Stimulated activated memory B cell treated with anti-CD40 and anti-IgM and Interleukin-4, amounts not matched to agents 10 μg/mL and 1 μg/mL and 100 μg/mL, for 72 hours (primary cell): ENCODE measurements around the gene LMO2.

ENCODE experiments used
- ATAC-seq: fragments of 150-1000 bp; cut with Tn5 transposase; 2 replicates; pipeline ENCODE4 v1.10.0; 2021
- H3K27ac Mint-ChIP-seq: one replicate; pipeline ENCODE4 v1.8.0; 2022; ENCODE audit warnings: mild to moderate bottlenecking, mixed read lengths
- H3K27me3 Mint-ChIP-seq: one replicate; pipeline ENCODE4 v1.8.0; 2022; ENCODE audit warnings: mixed read lengths
- H3K36me3 Mint-ChIP-seq: one replicate; pipeline ENCODE4 v1.8.0; 2022; ENCODE audit warnings: mixed read lengths
- H3K4me1 Mint-ChIP-seq: one replicate; pipeline ENCODE4 v1.8.0; 2022; ENCODE audit warnings: mixed read lengths
- H3K4me3 Mint-ChIP-seq: one replicate; pipeline ENCODE4 v1.8.0; 2022; ENCODE audit warnings: mild to moderate bottlenecking, moderate library complexity, mixed read lengths
- H3K9me3 Mint-ChIP-seq: one replicate; pipeline ENCODE4 v1.8.0; 2022; ENCODE audit warnings: mixed read lengths

The LMO2 gene

DNA sequence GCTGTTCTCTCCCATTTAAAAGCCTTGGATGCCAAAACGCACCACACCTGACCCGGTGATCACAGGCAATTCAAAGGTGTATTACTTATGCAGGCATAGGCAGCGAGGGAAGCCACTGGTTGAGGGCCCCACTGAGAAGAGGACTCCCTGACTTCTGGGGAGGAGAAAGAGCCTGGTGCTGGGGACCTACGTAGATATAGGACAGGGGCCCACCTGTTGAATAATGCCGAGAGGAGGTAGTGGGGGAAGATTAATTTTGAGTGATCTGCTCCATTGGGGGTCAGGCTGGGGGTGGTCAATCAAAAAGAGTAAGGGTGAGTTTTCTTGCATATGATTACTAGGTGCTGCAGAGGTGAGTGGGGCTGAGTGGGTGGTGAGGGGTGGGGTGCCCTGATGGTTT lies 7.8 kb downstream of the LMO2 start:
- H3K36me3 Mint-ChIP-seq, result no peaks in the 10 kb centered on the region
- H3K4me1 Mint-ChIP-seq, result peaks cover 12% of the 10 kb centered on the region
- peaks cover 3% of the 10 kb centered on the region for H3K9me3 Mint-ChIP-seq
- no peak overlapping the region for H3K27ac Mint-ChIP-seq
- peaks cover 19% of the 10 kb centered on the region for H3K27me3 Mint-ChIP-seq
- no peak for ATAC-seq
- H3K4me3 Mint-ChIP-seq, result no peak overlapping the region

DNA sequence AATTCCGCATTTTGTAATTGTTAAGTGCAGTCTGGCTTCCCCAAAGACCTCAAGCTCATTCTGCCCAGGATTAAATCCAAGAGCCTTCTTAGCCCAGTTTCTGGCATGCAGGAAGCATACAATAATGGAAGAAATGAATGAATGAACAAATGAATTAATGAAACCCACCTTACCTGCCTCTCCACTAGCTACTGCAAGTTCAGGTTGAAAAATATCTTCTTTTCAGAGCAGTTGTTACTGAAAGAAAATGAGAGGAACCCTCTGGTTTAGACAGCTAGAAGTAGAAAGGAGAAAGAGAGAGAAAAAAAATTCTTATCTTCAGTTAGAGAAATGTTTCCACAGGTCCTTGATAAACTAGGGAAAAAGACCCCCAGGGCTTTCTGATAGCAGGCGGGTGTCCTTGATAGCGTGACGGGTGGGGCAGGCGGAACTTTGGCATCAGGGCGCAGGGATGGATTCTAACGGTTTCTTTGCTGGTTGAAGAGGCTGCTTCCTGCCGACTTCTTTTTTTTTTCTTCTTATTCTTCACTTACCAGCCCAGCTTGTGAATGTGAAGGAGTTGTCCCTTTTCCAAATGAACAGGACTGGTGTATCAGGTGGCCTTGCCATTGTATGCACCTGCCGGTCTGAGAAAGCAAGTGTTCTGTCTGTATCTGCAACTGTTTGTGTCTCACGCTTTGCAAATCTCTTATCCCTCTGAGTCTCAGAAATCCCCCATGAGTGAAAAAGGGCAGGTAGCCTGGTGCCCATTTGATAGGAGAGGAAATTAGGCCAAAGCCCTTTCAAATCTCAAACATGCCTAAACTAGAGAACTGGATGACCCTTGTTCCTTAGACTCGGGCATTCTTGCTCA lies 10.0 kb downstream of the LMO2 start:
- Mint-ChIP-seq H3K4me3 (no peak overlapping the region), H3K27me3 (peaks cover 32% of the 10 kb centered on the region), H3K4me1 (peaks cover 12% of the 10 kb centered on the region), H3K36me3 (no peaks in the 10 kb centered on the region), H3K27ac (no peak overlapping the region), H3K9me3 (peaks cover 3% of the 10 kb centered on the region)
- no peak for ATAC-seq

DNA sequence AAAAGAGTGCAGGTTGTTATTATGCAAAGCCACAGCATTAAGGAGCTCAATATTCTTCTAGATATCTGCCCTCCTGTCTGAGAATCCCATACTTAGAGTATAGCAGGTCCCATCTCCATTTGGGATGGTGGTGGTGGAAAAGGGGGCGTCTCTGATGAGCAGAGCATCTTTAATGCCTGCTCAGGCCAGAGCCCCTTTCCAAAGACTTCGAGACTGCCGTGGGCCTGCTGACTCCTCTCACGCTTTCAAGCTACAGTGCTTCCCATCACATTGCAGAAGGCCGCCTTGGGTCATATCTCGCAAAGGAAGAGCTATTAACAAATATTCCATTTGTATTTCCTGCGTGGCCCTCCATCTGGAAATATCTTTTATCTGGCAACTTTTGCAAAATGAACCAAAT lies 10.9 kb downstream of the LMO2 start:
- H3K9me3 Mint-ChIP-seq, result peaks cover 3% of the 10 kb centered on the region
- H3K36me3 Mint-ChIP-seq, result no peaks in the 10 kb centered on the region
- peaks cover 12% of the 10 kb centered on the region for H3K4me1 Mint-ChIP-seq
- ATAC-seq, result no peak
- H3K27me3 Mint-ChIP-seq, result peaks cover 32% of the 10 kb centered on the region
- H3K4me3 Mint-ChIP-seq, result no peak overlapping the region
- H3K27ac Mint-ChIP-seq, result no peak overlapping the region

DNA sequence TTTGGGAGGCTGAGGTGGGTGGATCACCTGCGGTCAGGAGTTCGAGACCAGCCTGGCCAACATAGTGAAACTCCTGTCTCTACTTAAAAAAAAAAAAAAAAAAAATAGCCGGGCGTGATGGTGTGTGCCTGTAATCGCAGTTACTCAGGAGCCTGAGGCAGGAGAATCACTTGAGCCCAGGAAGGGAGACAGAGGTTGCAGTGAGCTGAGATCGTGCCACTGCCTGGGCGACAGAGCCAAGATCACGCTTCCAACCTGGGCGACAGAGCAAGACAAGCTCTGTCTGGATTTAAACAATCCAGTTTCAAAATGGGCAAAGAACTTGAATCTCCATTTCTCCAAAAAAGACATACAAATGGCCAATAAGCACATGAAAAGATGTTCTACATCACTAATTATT lies 12.5 kb downstream of the LMO2 start:
- no peak for ATAC-seq
- Mint-ChIP-seq H3K4me3 (no peak overlapping the region), H3K36me3 (no peaks in the 10 kb centered on the region), H3K27ac (no peak overlapping the region), H3K27me3 (peaks cover 32% of the 10 kb centered on the region), H3K9me3 (no peaks in the 10 kb centered on the region), H3K4me1 (peaks cover 6% of the 10 kb centered on the region)

DNA sequence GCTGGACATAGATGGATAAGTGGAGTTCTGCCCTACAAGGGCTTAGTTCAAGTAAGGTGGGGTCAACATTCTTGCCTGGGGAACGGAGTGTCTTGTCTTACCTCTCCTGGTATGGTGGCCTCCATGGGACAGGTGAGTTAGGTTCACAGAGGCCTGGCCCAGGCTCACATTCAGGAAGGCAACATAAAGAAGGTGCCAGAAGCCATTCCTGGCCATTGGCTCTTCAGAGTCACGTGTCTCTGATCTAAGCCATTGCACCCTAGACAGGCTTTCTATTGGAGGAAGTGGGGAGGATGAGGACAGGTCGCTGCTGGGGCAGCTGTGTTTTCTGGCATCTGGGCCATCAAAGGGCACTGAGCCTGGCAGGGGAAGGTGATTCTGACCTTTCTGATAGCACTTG lies 14.8 kb downstream of the LMO2 start:
- H3K4me1 Mint-ChIP-seq, result peaks cover 3% of the 10 kb centered on the region

DNA sequence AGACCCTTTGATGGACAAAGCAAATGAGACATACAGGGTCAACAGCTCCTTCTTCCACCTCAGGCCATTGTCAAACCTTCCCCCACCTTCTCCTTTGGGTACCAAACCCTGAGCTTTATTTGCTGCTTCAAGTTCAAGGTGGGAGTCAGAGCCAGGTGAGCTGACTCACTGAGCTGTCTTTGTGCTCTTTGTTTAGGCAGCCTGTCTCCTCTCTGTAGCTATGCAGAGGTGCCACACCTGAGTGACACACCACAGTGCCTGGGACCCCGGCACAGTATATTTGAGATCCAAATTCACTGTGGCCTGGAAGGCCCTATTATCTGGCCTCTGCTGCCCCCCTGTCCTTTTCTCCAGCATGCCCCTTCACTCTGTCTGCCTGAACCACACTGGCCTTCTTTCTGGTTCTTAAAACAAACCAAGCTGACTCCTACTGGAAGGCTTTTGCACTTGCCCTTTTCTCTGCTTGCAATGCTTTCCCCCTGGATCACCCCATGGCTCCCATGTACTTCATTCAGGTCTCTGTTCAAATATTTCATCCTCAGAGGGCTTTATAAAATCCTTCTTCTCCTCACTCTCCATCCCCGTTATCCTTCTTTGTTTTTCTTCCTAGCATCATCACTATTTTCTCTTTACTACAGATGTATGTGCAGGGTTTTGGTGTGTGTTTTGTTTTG lies 16.1 kb downstream of the LMO2 start:
- Mint-ChIP-seq H3K4me1 (peaks cover 3% of the 10 kb centered on the region), H3K4me3 (no peak overlapping the region), H3K36me3 (no peaks in the 10 kb centered on the region), H3K27ac (no peak overlapping the region), H3K27me3 (peaks cover 13% of the 10 kb centered on the region), H3K9me3 (no peaks in the 10 kb centered on the region)
- ATAC-seq, result no peak

More for the DNA sequence above, 14.8 kb downstream of the LMO2 start:
- ATAC-seq, result no peak
- H3K27me3 Mint-ChIP-seq, result peaks cover 13% of the 10 kb centered on the region
- H3K9me3 Mint-ChIP-seq, result no peaks in the 10 kb centered on the region
- no peak overlapping the region for H3K27ac Mint-ChIP-seq
- no peak overlapping the region for H3K4me3 Mint-ChIP-seq
- H3K36me3 Mint-ChIP-seq, result no peaks in the 10 kb centered on the region

DNA sequence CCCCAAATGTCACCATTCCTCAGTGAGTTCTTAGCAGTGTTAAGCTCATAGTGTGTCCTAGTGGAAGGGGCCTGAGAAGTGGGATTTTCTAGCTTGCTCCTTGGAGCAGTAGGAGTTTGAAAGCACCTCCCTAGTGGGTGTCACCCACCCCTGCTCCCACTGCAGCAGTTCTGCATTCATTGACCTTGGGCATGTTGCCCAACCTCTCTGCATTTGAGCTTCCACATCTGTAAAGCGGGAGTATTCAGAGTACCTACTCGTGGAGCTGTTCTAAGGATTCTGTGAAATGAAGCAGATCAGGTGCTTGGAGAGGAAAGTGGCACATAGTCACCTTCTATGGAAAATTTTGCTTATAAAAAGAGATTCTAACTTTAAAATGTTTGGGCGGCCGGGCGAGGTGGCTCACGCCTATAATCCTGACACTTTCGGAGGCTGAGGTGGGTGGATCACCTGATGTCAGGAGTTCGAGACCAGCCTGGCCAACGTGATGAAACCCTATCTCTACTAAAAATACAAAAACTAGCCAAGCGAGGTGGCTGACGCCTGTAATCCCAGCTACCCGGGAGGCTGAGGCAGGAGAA lies 16.9 kb downstream of the LMO2 start:
- Mint-ChIP-seq H3K27ac (no peak overlapping the region), H3K4me1 (peaks cover 11% of the 10 kb centered on the region), H3K27me3 (peaks cover 13% of the 10 kb centered on the region), H3K9me3 (no peaks in the 10 kb centered on the region), H3K4me3 (no peak overlapping the region), H3K36me3 (no peaks in the 10 kb centered on the region)
- no peak for ATAC-seq

DNA sequence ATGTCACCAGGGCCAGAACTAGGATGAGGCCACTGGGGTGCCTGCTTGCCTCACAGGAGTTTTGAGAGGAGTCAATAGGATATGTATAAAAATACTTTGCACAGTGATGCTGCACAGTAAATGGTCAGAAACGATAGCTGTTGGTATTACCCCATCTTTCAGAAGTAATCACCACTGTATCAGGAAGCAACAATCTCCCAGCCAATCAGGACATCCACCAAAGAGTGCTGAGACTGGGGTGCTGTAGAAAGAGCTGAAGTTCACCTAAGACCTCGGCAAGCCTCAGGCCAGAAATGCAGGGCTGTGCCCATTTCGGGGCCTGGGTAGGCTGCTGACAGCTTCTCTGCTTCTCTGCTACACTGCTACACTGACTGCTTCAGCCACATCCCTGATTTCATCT lies 17.4 kb downstream of the LMO2 start:
- ATAC-seq, result no peak
- no peak overlapping the region for H3K4me3 Mint-ChIP-seq
- H3K27me3 Mint-ChIP-seq, result peaks cover 13% of the 10 kb centered on the region

DNA sequence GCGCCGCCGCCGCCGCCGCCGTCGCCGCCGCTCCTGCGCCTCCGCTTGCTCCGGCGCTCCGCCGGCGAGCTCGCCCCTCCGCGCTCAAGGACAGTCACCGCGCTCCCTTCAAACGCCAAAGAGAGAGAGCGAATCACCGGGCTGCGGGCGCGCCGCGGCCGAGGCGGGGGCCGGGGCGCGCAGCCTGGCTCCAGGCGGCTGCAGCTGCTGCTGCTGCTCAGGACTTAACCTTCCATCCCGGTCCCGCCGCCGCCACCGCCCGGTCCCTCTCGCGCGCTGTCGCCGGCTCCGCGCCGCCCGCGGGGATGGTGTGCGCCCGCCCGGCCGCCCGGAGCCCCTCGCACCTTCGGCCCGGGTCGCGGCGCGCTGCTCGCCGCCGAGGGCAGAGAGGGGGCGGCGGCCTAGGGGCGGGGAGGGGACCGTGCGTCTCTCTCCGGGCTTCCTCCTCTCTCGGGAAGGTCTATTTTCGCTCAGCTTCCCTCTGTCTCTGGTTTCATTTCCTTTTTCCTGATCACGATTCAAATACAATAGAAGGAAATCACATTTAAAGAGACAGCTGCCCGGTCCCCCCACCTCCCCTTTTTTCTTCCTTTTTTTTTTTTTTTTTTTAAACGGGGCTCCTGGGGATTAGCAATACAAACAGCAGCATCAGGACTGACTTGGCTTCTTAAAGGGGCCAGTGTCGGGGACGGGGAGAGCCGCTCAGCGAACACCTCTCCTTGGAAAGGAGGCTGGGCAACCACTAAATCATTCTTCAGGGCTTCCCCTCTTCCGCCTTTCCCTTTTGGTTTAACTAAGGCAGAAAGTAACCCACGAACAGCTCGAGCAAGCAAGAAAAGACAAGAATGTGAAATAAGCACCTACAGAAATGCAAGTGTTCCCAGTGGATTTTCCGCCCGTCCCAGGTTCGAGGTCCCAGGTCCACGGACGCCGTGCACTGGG lies 22.1 kb downstream of the LMO2 start:
- no peaks in the 10 kb centered on the region for H3K9me3 Mint-ChIP-seq
- H3K27me3 Mint-ChIP-seq, result no peaks in the 10 kb centered on the region
- peaks cover 31% of the 10 kb centered on the region for H3K4me1 Mint-ChIP-seq
- H3K4me3 Mint-ChIP-seq, result peak overlapping the region; percentile 97
- peak overlapping the region; percentile 78 for H3K27ac Mint-ChIP-seq
- H3K36me3 Mint-ChIP-seq, result no peaks in the 10 kb centered on the region
- ATAC-seq, result peak; percentile 80

More for the DNA sequence above, 17.4 kb downstream of the LMO2 start:
- Mint-ChIP-seq H3K9me3 (no peaks in the 10 kb centered on the region), H3K36me3 (no peaks in the 10 kb centered on the region), H3K27ac (no peak overlapping the region), H3K4me1 (peaks cover 15% of the 10 kb centered on the region)

DNA sequence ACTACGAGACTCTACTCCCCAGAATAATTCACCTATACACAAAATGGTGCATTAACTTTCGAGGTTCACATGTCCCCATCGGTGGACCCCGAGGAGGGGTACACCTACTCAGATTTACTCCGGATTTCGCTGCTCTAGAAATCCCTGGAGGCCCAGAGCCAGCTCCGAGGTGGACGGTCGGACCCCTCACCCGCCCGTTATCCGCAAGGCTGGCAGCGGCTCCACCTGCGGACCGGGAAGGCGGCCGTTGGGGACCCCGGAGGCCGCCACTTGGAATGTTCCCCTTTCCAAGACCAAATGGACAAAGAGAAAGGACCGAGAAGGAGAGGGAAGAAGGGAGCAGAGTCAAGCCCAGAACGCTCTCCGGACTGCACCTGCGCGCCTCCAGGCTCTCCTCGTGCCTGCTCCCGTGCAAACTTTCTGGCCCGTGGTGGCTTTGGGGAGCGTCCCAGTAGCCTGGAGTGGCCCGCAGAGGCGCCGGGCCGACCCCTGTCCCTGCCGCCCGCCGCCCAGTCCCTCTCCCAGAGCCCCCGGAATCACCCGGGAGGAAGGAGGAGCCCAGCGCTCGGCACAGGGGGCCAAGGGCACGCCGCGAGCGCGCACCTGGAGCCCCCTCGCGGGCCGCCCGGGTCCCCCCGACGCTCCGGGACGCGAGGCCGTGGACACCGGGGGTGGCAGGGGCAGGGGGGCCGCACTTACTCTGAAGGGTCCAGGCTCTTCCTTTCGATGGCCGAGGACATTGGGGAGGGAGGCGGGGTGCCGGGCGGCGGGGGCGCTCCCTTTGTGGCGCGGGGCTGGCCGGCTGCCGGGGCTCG lies 23.0 kb downstream of the LMO2 start:
- H3K4me3 Mint-ChIP-seq, result peak overlapping the region; percentile 76
- H3K27ac Mint-ChIP-seq, result peak overlapping the region; percentile 48
- ATAC-seq, result peak; percentile 46
- H3K36me3 Mint-ChIP-seq, result no peaks in the 10 kb centered on the region
- no peaks in the 10 kb centered on the region for H3K27me3 Mint-ChIP-seq
- peaks cover 31% of the 10 kb centered on the region for H3K4me1 Mint-ChIP-seq
- no peaks in the 10 kb centered on the region for H3K9me3 Mint-ChIP-seq

DNA sequence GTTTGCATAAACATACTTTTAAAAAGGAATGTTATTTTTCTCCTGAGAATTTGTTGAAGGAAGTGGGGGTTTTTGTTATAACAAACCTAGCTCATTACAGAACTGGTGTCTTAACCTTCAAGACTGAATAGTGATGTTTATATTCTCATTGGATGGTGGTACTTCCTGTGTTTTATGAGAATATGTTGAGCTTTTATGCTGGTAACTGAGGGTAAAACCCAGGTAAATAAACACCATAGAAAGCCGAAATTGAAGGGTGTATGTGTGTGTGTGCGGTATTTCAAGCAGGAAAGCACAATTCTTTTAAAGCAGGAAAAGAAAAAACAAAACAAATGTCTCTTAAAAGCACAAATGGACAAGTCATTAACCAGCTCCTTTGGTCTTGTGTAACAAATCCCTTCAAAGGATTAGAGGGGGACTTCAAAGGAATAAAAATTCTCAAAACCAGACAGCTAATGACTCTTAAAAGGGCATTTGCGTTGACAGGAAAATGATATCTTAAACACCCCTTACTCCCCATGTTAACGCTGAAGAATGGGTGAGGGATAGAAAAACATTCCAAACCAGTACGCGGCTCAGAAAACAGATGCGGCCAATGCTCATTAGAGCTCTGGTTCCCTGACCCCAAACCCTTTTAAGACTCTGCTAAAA lies 23.8 kb downstream of the LMO2 start:
- no peaks in the 10 kb centered on the region for H3K9me3 Mint-ChIP-seq
- ATAC-seq, result no peak
- peak overlapping the region; percentile 48 for H3K27ac Mint-ChIP-seq
- H3K27me3 Mint-ChIP-seq, result no peaks in the 10 kb centered on the region
- H3K4me1 Mint-ChIP-seq, result peaks cover 31% of the 10 kb centered on the region
- H3K4me3 Mint-ChIP-seq, result peak overlapping the region; percentile 76
- H3K36me3 Mint-ChIP-seq, result no peaks in the 10 kb centered on the region

DNA sequence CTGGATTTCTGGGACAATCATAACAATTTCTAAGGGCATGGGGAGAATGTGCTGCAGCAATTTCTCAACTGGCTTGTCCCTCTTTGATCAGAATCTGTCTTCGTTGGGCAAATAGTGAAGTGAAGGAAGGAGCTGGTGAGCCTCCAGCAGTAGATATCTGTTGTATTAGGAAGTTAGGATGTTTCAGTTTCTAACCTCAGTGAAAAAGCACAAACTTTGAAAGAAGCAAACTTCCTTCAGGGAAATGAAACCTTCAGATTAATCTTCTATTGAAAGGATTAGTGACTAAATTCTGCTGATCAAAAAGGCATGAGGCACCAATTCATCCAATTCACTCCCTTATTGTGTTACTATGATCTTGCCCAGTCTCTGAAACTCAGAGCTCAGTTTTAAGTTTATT lies 24.3 kb downstream of the LMO2 start:
- Mint-ChIP-seq H3K4me3 (peak overlapping the region; percentile 76), H3K9me3 (no peaks in the 10 kb centered on the region), H3K36me3 (no peaks in the 10 kb centered on the region), H3K27ac (no peak overlapping the region), H3K27me3 (no peaks in the 10 kb centered on the region), H3K4me1 (peaks cover 31% of the 10 kb centered on the region)
- no peak for ATAC-seq

DNA sequence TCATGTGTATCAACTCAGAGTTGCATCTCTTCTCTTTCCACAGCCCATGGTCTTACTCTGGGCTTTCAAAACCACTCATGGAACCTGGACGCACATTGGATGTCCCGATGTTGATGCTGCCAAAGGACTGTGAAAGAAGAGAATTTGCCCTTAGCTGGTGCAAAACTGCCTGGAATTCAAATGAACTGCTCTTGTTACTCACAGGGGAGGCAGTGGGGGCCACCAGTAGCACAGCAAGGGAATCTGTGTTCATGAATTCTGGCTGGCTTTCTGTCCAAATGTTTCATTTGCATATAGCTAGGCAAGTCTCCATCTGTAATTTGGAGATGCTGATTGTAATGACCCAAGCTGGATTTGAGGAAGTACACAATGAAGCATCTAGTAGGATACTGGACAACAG lies 24.9 kb downstream of the LMO2 start:
- Mint-ChIP-seq H3K27ac (no peak overlapping the region), H3K27me3 (no peaks in the 10 kb centered on the region), H3K4me3 (no peak overlapping the region), H3K36me3 (no peaks in the 10 kb centered on the region), H3K4me1 (peaks cover 31% of the 10 kb centered on the region), H3K9me3 (no peaks in the 10 kb centered on the region)
- no peak for ATAC-seq

DNA sequence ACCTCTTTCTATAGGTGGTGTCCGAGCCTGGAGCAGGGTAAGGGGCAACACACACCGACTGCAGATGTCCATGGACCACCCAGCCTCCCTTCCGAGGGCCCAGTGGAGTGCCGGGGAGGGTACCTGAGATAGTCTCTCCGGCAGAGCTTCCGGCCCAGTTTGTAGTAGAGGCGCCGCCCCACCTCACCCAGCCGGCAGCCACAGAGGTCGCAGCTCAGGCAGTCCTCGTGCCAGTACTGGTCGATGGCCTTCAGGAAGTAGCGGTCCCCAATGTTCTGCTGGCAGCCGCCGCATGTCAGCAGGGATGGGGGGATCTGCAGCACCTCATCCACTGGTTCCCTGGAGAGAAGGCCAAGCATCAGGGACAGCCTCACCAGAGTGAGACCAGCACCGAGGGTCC lies 27.4 kb downstream of the LMO2 start:
- Mint-ChIP-seq H3K36me3 (peaks cover 9% of the 10 kb centered on the region), H3K27me3 (no peaks in the 10 kb centered on the region), H3K4me3 (no peak overlapping the region), H3K9me3 (no peaks in the 10 kb centered on the region), H3K4me1 (peaks cover 16% of the 10 kb centered on the region), H3K27ac (no peak overlapping the region)
- no peak for ATAC-seq
